ENCODE results near the gene DGKA.
"Not testable (repeated sequence)": the region's sequence is repeated elsewhere in the genome, so short reads cannot be mapped to it uniquely, and the experiment has no call there.

Gene DGKA

GRCh38 chr12:55906056-55906455 is 24.9 kb upstream of the DGKA start:
- no peak for DNase-seq
- Mint-ChIP-seq H3K36me3 (ENCODE audit: low read depth) (peaks cover 38% of the 10 kb centered on the region), H3K4me1 (peaks cover 5% of the 10 kb centered on the region), H3K27ac (no peak overlapping the region), H3K9me3 (no peaks in the 10 kb centered on the region), H3K27me3 (ENCODE audit: low read depth, poor library complexity) (no peaks in the 10 kb centered on the region), H3K4me3 (no peak overlapping the region)
- no peak for TF ChIP-seq CTCF (IDR thresholded peaks at IDR 0.05)

DNA sequence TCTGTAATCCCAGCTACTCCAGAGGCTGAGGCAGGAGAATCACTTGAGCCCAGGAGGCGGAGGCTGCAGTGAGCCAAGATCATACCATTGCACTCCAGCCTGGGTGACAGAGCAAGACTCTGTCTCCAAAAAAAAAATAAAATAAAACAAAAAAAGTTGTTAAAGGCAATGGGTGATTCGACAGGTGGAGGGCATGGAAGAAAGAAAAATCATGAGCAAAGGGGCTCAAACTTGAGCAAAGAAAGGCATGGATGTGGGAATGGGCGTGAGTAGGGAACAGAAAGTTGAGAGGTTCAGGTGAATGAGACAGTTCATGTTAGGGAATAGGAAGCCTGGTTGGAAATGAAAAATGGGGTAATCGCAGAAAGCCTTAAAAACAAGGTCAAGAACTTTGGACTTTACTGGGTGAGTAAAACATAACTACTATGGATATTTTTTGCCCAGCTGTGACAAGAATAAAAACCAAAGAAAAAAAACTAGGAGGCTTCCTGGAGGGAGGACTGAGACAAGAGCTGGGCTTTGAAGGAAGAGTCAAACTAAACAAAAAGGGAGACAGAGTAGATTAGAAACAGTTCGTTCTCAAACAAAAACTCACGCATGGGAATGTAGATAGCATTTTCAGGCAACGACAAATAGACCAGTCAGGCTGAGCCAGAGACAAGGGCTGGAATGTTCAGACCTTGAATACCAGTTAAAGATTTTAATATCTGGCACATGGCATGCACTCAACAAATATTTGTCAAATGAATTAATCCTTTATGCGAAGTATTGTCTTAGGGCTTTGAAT is 22.0 kb upstream of the DGKA start:
- TF ChIP-seq CTCF (IDR thresholded peaks at IDR 0.05) = no peak
- H3K36me3 Mint-ChIP-seq (ENCODE audit: low read depth) = peaks cover 23% of the 10 kb centered on the region
- no peaks in the 10 kb centered on the region for H3K27me3 Mint-ChIP-seq (ENCODE audit: low read depth, poor library complexity)
- H3K4me3 Mint-ChIP-seq = no peak overlapping the region
- no peaks in the 10 kb centered on the region for H3K9me3 Mint-ChIP-seq
- DNase-seq = no peak
- no peaks in the 10 kb centered on the region for H3K4me1 Mint-ChIP-seq
- peak overlapping the region; percentile 93 for H3K27ac Mint-ChIP-seq

DNA sequence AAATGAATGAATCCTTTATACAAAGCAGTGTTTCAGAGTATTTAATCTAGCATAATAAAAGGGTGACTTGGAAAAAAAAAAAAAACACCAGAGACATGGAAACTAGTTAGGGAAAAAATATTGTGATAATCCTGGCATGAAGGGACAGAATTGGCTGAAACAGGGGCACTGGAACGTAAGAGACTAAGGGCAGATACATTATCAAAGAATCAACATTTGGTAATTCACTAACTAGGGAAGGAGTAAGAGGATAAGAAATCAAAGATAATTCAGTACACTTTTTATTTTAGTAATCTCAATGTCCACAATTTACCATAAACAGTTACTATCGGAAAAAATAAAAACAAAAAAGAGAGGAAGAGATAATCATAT is 21.5 kb upstream of the DGKA start:
- Mint-ChIP-seq H3K27me3 (ENCODE audit: low read depth, poor library complexity) (no peaks in the 10 kb centered on the region), H3K4me3 (no peak overlapping the region), H3K9me3 (no peaks in the 10 kb centered on the region), H3K27ac (no peak overlapping the region), H3K4me1 (no peaks in the 10 kb centered on the region), H3K36me3 (ENCODE audit: low read depth) (peaks cover 29% of the 10 kb centered on the region)
- DNase-seq = no peak
- TF ChIP-seq CTCF (IDR thresholded peaks at IDR 0.05) = no peak

- DNase-seq = no peak
- no peaks in the 10 kb centered on the region for H3K4me1 Mint-ChIP-seq
- H3K4me3 Mint-ChIP-seq = no peak overlapping the region
- peaks cover 55% of the 10 kb centered on the region for H3K36me3 Mint-ChIP-seq (ENCODE audit: low read depth)
- H3K27ac Mint-ChIP-seq = no peak overlapping the region
- H3K27me3 Mint-ChIP-seq (ENCODE audit: low read depth, poor library complexity) = no peaks in the 10 kb centered on the region
- H3K9me3 Mint-ChIP-seq = no peaks in the 10 kb centered on the region
- TF ChIP-seq CTCF (IDR thresholded peaks at IDR 0.05) = no peak
Observed at GRCh38 chr12:55912908-55913307, 18.1 kb upstream of the DGKA start.

GRCh38 chr12:55915482-55915859 is 15.5 kb upstream of the DGKA start:
- no peak overlapping the region for H3K4me3 Mint-ChIP-seq
- TF ChIP-seq CTCF (IDR thresholded peaks at IDR 0.05) = no peak
- H3K27me3 Mint-ChIP-seq (ENCODE audit: low read depth, poor library complexity) = no peaks in the 10 kb centered on the region
- no peak for DNase-seq
- H3K27ac Mint-ChIP-seq = no peak overlapping the region
- H3K4me1 Mint-ChIP-seq = no peaks in the 10 kb centered on the region
- H3K36me3 Mint-ChIP-seq (ENCODE audit: low read depth) = peaks cover 55% of the 10 kb centered on the region
- H3K9me3 Mint-ChIP-seq = no peaks in the 10 kb centered on the region

GRCh38 chr12:55919032-55919431 is 11.9 kb upstream of the DGKA start:
- H3K9me3 Mint-ChIP-seq; H3K27ac Mint-ChIP-seq; DNase-seq; H3K4me3 Mint-ChIP-seq; H3K27me3 Mint-ChIP-seq (ENCODE audit: low read depth, poor library complexity); H3K4me1 Mint-ChIP-seq: not testable (repeated sequence)
- H3K36me3 Mint-ChIP-seq (ENCODE audit: low read depth) = peaks cover 63% of the 10 kb centered on the region
